NCI-H226 (cell line): ENCODE results near the gene LRRC75B.
"Not testable (repeated sequence)": the region's sequence is repeated elsewhere in the genome, so short reads cannot be mapped to it uniquely, and the experiment has no call there.

Experiments used
- DNase-seq: peaks from one replicate; pipeline ENCODE4 v3.0.0-alpha.2; 2015

The LRRC75B gene

DNA sequence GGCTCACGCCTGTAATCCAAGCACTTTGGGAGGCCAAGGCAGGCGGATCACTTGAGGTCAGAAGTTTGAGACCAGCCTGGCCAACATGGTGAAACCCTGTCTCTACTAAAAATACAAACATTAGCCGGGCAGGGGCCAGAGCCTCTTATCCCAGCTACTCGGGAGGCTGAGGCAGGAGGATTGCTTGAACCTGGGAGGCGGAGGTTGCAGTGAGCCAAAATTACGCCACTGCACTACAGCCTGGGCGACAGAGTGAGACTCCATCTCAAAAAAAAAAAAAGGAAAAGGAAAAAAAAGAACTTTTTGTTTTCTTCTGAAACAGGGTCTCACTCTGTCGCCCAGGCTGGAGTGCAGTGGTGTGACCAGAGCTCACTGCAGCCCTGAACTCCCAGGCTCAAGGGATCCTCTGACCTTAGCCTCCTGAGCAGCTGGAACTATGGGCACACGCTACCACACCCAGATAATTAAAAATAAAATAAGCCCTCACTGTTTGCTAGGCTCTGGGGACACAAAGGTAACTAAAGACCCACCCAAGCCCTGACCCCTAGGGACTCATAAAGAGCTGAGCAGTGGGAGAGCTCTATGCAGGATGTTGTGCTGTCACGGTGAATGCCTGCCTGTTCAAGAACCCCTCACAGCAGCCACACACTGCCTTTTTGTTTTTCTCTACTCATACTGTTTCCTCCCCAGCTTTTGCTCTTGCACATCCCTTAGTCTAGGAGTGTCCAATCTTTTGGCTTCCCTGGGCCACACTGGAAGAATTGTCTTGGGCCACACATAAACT is 40.2 kb downstream of the LRRC75B start:
- DNase-seq = not testable (repeated sequence)

DNA sequence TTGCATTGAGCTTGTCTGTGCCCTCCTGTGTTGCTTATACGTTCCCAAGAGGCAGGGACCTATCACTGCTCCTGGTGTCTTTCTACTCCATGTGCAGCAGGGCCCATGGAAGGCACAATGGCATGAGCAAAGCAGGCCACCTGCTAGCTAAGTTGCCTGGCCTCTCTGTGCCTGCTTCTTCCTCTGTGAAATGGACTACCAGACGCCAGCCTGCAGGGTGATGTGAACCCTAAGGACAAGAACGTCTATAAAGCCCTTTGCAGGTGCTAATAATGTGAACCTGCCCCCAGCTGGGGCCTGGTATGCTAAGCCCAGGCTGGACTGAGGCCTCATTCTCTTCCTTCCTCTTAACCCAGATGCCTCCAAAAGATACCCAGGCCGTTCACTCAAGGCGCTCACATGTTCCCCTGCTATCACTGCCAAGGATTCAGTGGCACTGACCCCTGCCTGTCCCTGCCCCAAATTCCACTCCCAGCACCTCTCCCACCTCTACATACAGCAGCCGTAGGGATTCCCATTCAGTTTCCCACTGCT is 41.9 kb downstream of the LRRC75B start:
- DNase-seq = no peak

DNA sequence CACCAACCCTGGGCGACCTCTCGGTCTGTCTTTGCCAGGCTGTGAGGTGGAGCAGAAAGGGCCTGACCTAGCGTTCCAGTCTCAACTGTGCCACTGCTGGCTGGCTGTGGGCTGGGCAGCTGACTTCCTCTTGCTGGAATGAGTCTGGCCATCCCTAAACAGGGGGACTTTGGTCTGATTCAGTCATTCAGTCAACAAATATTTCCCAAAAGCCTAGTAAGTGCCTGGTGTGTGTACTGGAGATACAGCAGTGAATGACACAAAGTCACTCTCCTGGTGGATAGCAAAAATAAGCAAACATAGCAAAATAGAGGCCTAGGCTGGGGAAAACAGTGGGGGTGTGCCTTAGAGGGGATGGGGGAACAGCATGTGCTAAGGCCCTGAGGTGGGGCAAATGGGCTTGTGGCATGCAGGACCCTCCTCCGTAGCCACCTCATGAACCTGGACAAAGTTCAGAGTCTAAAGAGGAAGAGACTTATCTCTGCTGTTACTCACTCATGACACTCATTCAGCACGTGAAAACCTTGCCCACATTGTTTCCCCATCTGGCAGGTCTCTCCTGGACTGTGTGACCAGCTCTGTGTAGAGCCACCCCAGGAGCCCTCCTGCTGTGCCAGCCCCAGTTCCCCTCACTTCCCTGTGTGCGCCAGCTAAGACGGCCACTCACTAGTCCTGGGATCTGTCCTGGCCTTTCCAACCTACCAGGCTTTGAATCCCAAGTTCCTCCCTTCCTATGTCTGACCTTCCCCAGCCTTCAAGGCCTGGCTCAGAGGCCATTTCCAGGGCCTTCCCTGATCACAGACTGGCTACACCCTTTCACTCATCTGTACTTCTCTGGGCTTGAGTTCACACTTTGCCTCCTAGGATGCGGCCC is 42.6 kb downstream of the LRRC75B start:
- DNase-seq = no peak

DNA sequence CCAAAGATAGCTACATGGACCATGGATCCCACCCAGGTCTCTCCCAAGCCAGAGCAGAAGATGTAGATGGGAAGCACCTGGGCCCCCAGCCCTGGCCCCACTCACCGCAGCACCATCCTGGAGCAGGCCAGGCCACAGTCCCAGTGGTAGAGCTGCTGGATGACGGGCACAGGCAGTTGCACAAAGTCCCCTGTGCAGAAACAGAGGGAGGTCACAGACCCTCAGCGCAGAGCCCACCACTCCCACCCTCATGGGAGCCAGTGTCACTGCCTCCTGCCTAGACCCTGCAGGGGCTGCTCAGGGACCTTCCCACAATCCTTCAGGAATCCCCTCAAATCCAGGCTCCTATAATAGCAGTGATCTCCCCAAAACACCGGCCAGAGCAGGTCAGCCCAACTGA is 44.1 kb downstream of the LRRC75B start:
- no peak for DNase-seq

DNA sequence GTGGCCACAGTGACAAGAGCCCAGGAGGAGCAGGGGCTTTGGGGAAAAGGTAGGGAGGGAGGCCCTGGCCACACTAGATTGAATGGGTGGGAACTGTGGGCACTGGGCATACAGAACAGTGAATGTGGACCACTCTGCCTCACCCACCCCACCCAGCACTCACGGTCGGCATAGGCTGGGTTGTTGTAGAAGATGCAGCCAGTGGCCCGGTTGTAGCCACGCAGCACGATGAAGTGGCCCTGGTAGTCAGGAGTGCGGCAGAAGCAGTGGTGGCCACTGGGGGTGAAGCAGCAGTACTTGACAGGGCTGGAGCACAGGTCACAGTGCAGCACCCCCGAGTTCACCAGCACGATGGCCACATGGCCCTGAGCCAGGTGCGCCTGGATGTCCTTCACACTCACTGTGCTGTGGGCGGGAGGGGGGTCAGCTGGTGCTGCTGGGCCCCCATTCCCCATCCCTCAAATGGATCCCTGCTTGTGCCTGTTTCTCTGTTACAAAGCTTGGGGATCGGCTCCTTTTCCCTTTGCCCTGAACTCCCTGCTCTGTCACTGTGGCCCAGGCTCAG is 49.1 kb downstream of the LRRC75B start:
- no peak for DNase-seq

DNA sequence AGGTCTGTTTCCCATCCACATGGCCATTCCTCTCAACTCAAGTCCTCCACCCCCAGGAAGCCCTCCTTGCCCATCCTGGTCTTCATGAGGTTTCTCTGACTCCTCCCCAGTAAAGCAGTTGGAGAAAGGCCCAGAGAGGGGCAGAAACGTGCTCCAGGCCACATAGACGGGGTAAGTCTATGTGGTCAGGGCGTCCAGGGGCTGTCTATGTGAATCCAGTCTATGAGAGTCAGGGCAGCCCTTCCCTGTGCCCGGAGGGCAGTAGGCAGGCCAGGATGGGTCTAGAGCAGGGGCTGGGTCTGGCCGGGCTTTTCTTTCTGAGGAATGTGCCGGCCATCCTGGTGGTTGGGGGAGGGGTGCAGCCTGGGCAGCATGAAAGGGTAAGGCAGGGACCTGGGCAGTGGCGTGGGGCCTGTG is 49.7 kb downstream of the LRRC75B start:
- DNase-seq = no peak

DNA sequence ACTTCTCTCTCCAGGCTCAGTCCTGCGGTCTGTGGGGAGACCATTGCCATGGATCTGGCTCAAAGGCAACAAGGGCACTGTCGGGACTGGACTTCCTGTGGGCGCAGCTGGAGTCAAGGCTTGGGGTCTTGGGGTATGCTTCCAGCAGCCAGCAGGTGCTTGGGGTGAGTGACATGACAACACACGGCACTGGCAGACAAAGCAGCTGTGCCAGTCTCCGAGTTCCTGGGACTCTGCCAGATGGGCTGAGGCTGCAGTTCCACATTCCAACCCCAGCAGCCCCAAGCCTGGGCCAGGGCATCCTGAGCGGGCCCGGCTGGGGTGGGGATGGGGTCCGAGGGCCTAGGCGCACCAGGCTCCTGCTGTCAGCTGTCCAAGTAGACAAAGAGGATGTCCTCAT is 50.2 kb downstream of the LRRC75B start:
- DNase-seq = no peak

DNA sequence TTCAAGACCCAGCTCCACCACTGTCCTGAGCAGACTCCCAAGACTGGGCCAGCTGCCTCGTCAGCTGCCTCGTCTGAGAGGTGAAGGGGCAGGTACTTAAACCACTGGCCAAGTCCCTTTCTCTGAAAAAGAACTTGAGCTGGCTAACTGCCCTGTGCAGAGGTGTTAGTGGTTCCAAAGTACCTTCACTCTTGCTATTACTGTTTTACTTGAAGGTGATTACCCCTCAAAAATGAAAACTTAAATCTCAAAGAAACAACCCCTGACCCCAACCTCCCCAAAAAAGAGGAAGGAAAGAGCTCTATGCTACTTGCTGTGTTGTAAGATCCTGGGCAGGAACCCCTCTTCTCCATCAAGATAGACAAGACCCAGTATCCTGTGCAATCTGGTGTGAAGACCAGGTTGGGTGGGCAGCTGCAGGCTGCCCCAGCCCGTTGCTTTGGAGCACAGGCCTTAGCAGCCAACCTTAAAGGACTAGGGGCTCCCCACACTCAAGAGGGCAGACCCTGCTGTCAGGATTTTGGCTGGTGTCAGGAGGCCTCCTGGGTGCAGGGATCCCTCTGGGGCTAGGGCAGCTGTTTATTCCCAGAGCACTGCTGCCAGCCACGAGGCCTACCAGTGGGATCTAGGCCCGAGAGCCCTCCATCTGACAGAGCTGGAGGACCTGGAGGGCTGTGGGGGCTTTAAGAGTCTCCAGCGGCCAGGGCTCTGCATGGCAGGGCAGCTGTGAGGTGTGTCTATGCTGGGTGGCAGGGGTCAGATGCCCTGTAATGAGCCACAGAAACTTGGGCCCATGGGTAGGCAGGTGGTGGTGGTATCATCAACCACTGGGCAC is 51.0 kb downstream of the LRRC75B start:
- DNase-seq = no peak

DNA sequence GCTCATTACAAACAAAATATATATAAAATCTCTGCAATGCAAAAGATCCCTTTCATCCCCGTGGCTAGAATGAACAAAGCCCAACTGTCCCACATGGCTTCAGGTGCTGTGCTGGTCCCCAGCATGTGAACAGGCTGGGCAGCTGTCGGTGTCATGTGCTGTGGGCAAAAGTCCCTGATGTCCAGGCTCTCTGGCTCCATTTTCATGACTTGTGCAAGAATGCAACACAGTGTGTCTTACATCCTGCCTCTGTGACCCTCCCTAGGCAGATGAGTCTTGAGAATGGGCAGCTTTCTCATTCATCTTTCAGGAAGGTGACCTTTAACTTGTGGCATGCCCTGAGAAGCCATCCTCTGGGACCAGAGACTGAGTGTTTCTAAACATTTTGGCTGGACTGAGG is 52.4 kb downstream of the LRRC75B start:
- no peak for DNase-seq

DNA sequence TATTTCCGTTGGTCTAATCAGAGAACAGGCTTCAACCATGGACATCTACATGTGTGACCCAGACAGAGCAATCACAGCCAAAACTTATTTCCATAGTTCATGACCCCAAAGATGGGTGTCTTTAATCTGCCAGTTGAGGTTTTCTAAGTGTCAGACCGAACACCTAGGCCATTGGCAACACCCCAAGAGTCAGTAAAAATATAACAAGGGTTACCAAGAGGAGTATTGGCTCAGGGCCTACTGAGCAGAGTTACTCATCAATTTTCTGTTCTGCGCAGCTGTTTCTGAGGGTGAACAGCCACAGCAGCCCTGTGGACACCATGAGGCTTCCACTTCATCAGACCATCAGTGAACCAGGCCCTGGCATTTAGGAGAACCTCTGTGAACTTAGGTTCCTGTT is 56.8 kb downstream of the LRRC75B start:
- no peak for DNase-seq
